Tibial nerve (tissue), 4 donors: Measurements from ENCODE around the gene LYSMD2. TPM values are rescaled to one million over a fixed set of nuclear protein-coding genes. Genes with fewer than 3 reads are reported as not detected.
A peak's percentile ranks its signal among the peaks of the same experiment; 100 is the strongest.

ENCODE experiments used
- DNase-seq, 2 donors: peaks; one replicate each; pipeline ENCODE4 v3.0.0-alpha.2; 2019; ENCODE audit warnings: low spot score in 2 of 2
- H3K27ac ChIP-seq, 4 donors: fragments of 200-600 bp; sonication (generic) in 3 of 4; one replicate each; pipeline ENCODE4 v1.5.1; 2017 to 2019; ENCODE audit warnings: mild to moderate bottlenecking in 1 of 4
- H3K27me3 ChIP-seq, 2 donors: fragments of 200-600 bp; sonication (generic) in 1 of 2; one replicate each; pipeline versions ENCODE4 v1.5.1 to v1.6.0; 2017 to 2019
- H3K36me3 ChIP-seq, 3 donors: fragments of 200-600 bp; sonication (generic); one replicate each; pipeline ENCODE4 v1.5.1; 2018 to 2019
- H3K4me1 ChIP-seq, 4 donors: fragments of 200-600 bp; sonication (generic) in 3 of 4; one replicate each; pipeline ENCODE4 v1.5.1; 2017 to 2019
- H3K4me3 ChIP-seq, 4 donors: fragments of 200-600 bp; sonication (generic) in 3 of 4; one replicate each; pipeline ENCODE4 v1.5.1; 2017 to 2019; ENCODE audit warnings: mild to moderate bottlenecking in 1 of 4, moderate library complexity in 1 of 4
- H3K9me3 ChIP-seq, 4 donors: fragments of 200-600 bp; sonication (generic) in 3 of 4; one replicate each; pipeline ENCODE4 v1.5.1; 2017 to 2019
- CTCF ChIP-seq, 5 experiments: fragments of 200-600 bp in 3 of 5; fragments of 450-650 bp in 2 of 5; sonication (generic) in 3 of 5; IDR thresholded peaks; one replicate each; pipeline ENCODE4 v1.5.1; 2016 to 2019; ENCODE audit warnings: antibody characterized with exemption in 5 of 5, mild to moderate bottlenecking in 3 of 5, moderate library complexity in 2 of 5
- EP300 ChIP-seq, 2 donors: sonication (generic); formaldehyde crosslinking; IDR thresholded peaks; one replicate each; pipeline ENCODE4 v1.6.1; 2017; ENCODE audit warnings: antibody characterized with exemption in 2 of 2, mild to moderate bottlenecking in 1 of 2
- POLR2A ChIP-seq, 2 donors: fragments of 450-650 bp; IDR thresholded peaks; one replicate each; pipeline ENCODE4 v1.6.1; 2017; ENCODE audit warnings: antibody characterized with exemption in 2 of 2, mild to moderate bottlenecking in 2 of 2, moderate library complexity in 2 of 2
- WGBS, 2 donors: methylation state at CpG; one replicate each; pipeline ENCODE4 v1.1.5; 2018; 5-methylcytosine and 5-hydroxymethylcytosine counted together
- total RNA-seq, 4 donors: library from RNA; depleted of rRNA; stranded (reverse); fragments of >200 nt; gene quantifications; one replicate each; pipeline ENCODE4 v1.1.0, GENCODE V29; 2016

Gene LYSMD2
- total RNA-seq, 4 donors from 2014 or later: 16.8 to 24.9 (median 19.9) TPM

- Histone ChIP-seq H3K9me3 (no peaks in the 10 kb centered on the region), H3K4me1 (peaks cover 0 to 28% (median 7%) of the 10 kb centered on the region in 4 donors), H3K36me3 (no peaks in the 10 kb centered on the region), H3K4me3 (peak overlapping the region in 2 of 4 donors; percentile 65 to 92), H3K27me3 (no peaks in the 10 kb centered on the region), H3K27ac (peak overlapping the region in 3 of 4 donors; percentile 65 to 92 (median 83))
- DNase-seq: no peak
- WGBS, 2 donors: 47 to 55% methylated on average over 4 of the region's 4 CpGs
- TF ChIP-seq EP300 (IDR thresholded peaks at IDR 0.05) (no peak), POLR2A (IDR thresholded peaks at IDR 0.05) (no peak), CTCF (IDR thresholded peaks at IDR 0.05) (no peak)
Observed at GRCh38 chr15:51750186-51750585, 12.7 kb upstream of the LYSMD2 start.

- no peaks in the 10 kb centered on the region for H3K9me3 ChIP-seq
- peak overlapping the region in 1 of 4 donors; percentile 92 for H3K4me3 ChIP-seq
- no peak for DNase-seq
- no peaks in the 10 kb centered on the region for H3K36me3 ChIP-seq
- TF ChIP-seq POLR2A (IDR thresholded peaks at IDR 0.05) (no peak), EP300 (IDR thresholded peaks at IDR 0.05) (no peak), CTCF (IDR thresholded peaks at IDR 0.05) (no peak)
- WGBS, 2 donors: 36 to 51% methylated on average over 5 of the region's 5 CpGs
- H3K4me1 ChIP-seq: peaks cover 0 to 19% (median 7%) of the 10 kb centered on the region in 4 donors
- H3K27me3 ChIP-seq: no peaks in the 10 kb centered on the region
- H3K27ac ChIP-seq: peak overlapping the region in 2 of 4 donors; percentile 43 to 81
Observed at GRCh38 chr15:51749307-51749706, 11.9 kb upstream of the LYSMD2 start.

- DNase-seq: no peak
- Histone ChIP-seq H3K27me3 (no peaks in the 10 kb centered on the region), H3K4me3 (no peak overlapping the region), H3K4me1 (peaks cover 0 to 40% (median 7%) of the 10 kb centered on the region in 4 donors), H3K27ac (no peak overlapping the region), H3K9me3 (no peaks in the 10 kb centered on the region), H3K36me3 (no peaks in the 10 kb centered on the region)
- 90 to 96% methylated on average over 2 of the region's 2 CpGs for WGBS, 2 donors
- no peak for TF ChIP-seq CTCF (IDR thresholded peaks at IDR 0.05)
- no peak for TF ChIP-seq POLR2A (IDR thresholded peaks at IDR 0.05)
- TF ChIP-seq EP300 (IDR thresholded peaks at IDR 0.05): no peak
Observed at GRCh38 chr15:51739061-51739712, 1.7 kb upstream of the LYSMD2 start.

DNA sequence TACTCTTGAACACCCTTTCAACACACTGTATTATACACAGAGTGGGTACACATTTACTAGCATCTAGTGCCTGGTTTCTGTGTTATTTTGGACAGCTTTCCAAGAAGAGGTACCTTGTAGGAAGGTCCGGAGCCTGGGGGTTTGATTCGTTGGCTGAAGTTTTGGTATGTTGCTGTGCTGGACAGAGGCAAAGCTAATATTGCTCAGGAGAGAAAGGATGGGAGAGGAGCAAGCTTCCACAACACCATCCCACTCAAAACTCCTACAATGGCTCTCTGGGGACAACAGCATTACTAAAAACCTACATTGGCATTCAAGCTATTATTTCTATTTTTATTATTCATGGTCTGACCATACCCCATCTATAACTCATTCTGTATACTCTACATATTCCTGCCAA lies 1.1 kb upstream of the LYSMD2 start:
- no peaks in the 10 kb centered on the region for H3K9me3 ChIP-seq
- WGBS, 2 donors: 42 to 45% methylated on average over 2 of the region's 2 CpGs
- no peak for DNase-seq
- H3K4me1 ChIP-seq: peaks cover 0 to 46% (median 7%) of the 10 kb centered on the region in 4 donors
- no peak for TF ChIP-seq POLR2A (IDR thresholded peaks at IDR 0.05)
- TF ChIP-seq CTCF (IDR thresholded peaks at IDR 0.05): no peak
- no peak for TF ChIP-seq EP300 (IDR thresholded peaks at IDR 0.05)
- H3K27me3 ChIP-seq: no peaks in the 10 kb centered on the region
- peak overlapping the region in 3 of 4 donors; percentile 22 to 93 (median 89) for H3K27ac ChIP-seq
- no peaks in the 10 kb centered on the region for H3K36me3 ChIP-seq
- H3K4me3 ChIP-seq: no peak overlapping the region

DNA sequence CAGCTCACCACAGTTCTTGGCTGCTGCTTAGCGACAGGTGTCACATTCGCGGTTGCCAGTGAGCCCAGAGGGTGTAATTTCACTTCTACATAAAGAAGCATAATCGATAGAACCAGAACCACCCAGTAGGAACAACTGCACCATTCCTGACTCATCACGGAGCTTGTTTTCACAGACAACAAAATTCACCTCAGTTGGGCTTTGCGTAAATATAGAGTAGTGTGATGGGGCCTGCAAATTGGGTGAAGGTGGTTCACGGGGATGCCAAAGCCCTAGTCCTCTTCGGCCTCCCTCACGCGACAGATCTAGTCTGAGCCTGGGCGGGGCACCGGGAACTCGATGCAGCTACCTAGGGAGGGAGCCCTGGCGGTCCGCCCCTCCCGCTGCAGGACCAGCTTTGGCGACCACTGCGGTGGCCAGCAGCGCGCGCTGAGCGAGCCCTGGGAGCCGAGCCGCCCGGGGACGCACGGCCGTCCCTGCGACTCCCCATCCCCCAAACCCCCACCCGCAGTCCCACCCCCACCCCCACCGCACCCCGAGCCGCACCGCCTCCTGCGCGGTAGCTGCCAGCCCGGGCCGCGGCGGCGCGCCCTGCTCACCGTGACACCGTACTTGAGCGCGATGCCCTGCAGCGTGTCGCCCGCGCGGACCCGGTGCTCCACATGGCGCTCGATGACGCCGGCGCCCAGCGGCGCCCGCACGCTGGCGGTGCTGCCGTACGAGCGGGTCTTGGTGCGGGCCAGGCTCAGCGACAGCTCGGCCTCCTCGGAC lies 519 bp downstream of the LYSMD2 start:
- peak overlapping the region; percentile 61 to 92 (median 70) for H3K4me3 ChIP-seq
- WGBS, 2 donors: 3 to 6% methylated on average over 24 to 34 of the region's 69 CpGs
- peak in 1 of 2 donors; percentile 20 for DNase-seq

More for the DNA sequence above, 519 bp downstream of the LYSMD2 start:
- Histone ChIP-seq H3K4me1 (peaks cover under 1 to 55% (median 16%) of the 10 kb centered on the region in 4 donors), H3K36me3 (no peaks in the 10 kb centered on the region), H3K27me3 (no peaks in the 10 kb centered on the region), H3K27ac (peak overlapping the region; percentile 65 to 93 (median 83)), H3K9me3 (no peaks in the 10 kb centered on the region)
- TF ChIP-seq POLR2A (IDR thresholded peaks at IDR 0.05) (no peak), CTCF (IDR thresholded peaks at IDR 0.05) (no peak), EP300 (IDR thresholded peaks at IDR 0.05) (no peak)
